ENCODE results near the gene ULK2.
"Not testable (repeated sequence)": the region's sequence is repeated elsewhere in the genome, so short reads cannot be mapped to it uniquely, and the experiment has no call there.

ULK2 gene

GRCh38 chr17:19867329-19868078 is at the start of gene ULK2:
TSS of gene ULK2 (minus strand) at chr17:19867936. CDS start at chr17:19867417, 519 bp downstream.
- DNase-seq: no peak

- no peak for DNase-seq
Measured at GRCh38 chr17:19915245-19915978, 47.7 kb upstream of the ULK2 start.

- no peak for DNase-seq
Measured at GRCh38 chr17:19911033-19911432, 43.3 kb upstream of the ULK2 start.

- DNase-seq: no peak
Measured at GRCh38 chr17:19909139-19909538, 41.4 kb upstream of the ULK2 start.

GRCh38 chr17:19905502-19905901 is 37.8 kb upstream of the ULK2 start:
- no peak for DNase-seq

GRCh38 chr17:19904924-19905323 is 37.2 kb upstream of the ULK2 start:
- no peak for DNase-seq

GRCh38 chr17:19904412-19904811 is 36.7 kb upstream of the ULK2 start:
- DNase-seq: no peak

- DNase-seq: no peak
Measured at GRCh38 chr17:19900809-19901208, 33.1 kb upstream of the ULK2 start.

GRCh38 chr17:19897903-19898302 is 30.2 kb upstream of the ULK2 start:
- DNase-seq: no peak

GRCh38 chr17:19897090-19897837 is 29.5 kb upstream of the ULK2 start:
- no peak for DNase-seq

- no peak for DNase-seq
Measured at GRCh38 chr17:19896679-19897078, 28.9 kb upstream of the ULK2 start.

GRCh38 chr17:19890554-19890953 is 22.8 kb upstream of the ULK2 start:
- DNase-seq: not testable (repeated sequence)

- DNase-seq: not testable (repeated sequence)
Measured at GRCh38 chr17:19890001-19890400, 22.3 kb upstream of the ULK2 start.

GRCh38 chr17:19886116-19886515 is 18.4 kb upstream of the ULK2 start:
- DNase-seq: no peak

GRCh38 chr17:19883537-19884215 is 15.9 kb upstream of the ULK2 start:
- DNase-seq: no peak

GRCh38 chr17:19880393-19880792 is 12.7 kb upstream of the ULK2 start:
- DNase-seq: no peak

- no peak for DNase-seq
Measured at GRCh38 chr17:19877364-19877945, 9.7 kb upstream of the ULK2 start.

GRCh38 chr17:19876529-19877161 is 8.9 kb upstream of the ULK2 start:
- no peak for DNase-seq

- DNase-seq: no peak
Measured at GRCh38 chr17:19874256-19874655, 6.5 kb upstream of the ULK2 start.

- no peak for DNase-seq
Measured at GRCh38 chr17:19873346-19873745, 5.6 kb upstream of the ULK2 start.

GRCh38 chr17:19868079-19868395 is 301 bp upstream of the ULK2 start:
- no peak for DNase-seq

- no peak for DNase-seq
Measured at GRCh38 chr17:19867079-19867328, 732 bp downstream of the ULK2 start.

- no peak for DNase-seq
Measured at GRCh38 chr17:19865021-19865420, 2.7 kb downstream of the ULK2 start.
